ENCODE results near the gene PTGER1. TPM values are rescaled to one million over a fixed set of nuclear protein-coding genes. Genes with fewer than 3 reads are reported as not detected.

PTGER1 gene
- total and polyA plus RNA-seq, 2 of the 13 experiments (the other 11 are each of a cell fraction or from before 2014, with no cell fraction given) = 0.13 TPM; not detected in 1

DNA sequence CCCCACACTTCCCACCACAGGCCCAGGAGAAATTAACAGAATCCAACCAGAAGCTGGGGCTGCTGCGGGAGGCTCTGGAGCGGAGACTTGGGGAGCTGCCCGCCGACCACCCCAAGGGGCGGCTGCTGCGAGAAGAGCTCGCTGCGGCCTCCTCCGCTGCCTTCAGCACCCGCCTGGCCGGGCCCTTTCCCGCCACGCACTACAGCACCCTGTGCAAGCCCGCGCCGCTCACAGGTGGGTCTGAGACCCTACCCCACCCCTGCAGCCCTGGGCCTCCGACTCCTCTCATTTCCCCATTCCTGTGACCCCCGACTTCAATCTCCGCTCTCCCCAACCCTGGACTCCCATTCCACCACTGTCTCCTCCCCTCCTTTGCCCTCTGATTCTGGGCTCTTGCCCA is 24.3 kb downstream of the PTGER1 start (continued):
- TF ChIP-seq, protein P1, sequence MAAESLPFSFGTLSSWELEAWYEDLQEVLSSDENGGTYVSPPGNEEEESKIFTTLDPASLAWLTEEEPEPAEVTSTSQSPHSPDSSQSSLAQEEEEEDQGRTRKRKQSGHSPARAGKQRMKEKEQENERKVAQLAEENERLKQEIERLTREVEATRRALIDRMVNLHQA (CRISPR knock-in tag; IDR thresholded peaks at IDR 0.05) = no peak
- TF ChIP-seq ZNF337 (CRISPR knock-in tag; IDR thresholded peaks at IDR 0.05; ENCODE audit: borderline replicate concordance, low read depth) = no peak
- TF ChIP-seq DR1 (CRISPR knock-in tag; IDR thresholded peaks at IDR 0.05) = no peak
- TF ChIP-seq, protein P2, sequence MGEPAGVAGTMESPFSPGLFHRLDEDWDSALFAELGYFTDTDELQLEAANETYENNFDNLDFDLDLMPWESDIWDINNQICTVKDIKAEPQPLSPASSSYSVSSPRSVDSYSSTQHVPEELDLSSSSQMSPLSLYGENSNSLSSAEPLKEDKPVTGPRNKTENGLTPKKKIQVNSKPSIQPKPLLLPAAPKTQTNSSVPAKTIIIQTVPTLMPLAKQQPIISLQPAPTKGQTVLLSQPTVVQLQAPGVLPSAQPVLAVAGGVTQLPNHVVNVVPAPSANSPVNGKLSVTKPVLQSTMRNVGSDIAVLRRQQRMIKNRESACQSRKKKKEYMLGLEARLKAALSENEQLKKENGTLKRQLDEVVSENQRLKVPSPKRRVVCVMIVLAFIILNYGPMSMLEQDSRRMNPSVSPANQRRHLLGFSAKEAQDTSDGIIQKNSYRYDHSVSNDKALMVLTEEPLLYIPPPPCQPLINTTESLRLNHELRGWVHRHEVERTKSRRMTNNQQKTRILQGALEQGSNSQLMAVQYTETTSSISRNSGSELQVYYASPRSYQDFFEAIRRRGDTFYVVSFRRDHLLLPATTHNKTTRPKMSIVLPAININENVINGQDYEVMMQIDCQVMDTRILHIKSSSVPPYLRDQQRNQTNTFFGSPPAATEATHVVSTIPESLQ (CRISPR knock-in tag; conservative IDR thresholded peaks at IDR 0.05) = no peak
- no peak for TF ChIP-seq MBD4 (IDR thresholded peaks at IDR 0.05; ENCODE audit: borderline replicate concordance, low read length)
- TF ChIP-seq, protein P3, sequence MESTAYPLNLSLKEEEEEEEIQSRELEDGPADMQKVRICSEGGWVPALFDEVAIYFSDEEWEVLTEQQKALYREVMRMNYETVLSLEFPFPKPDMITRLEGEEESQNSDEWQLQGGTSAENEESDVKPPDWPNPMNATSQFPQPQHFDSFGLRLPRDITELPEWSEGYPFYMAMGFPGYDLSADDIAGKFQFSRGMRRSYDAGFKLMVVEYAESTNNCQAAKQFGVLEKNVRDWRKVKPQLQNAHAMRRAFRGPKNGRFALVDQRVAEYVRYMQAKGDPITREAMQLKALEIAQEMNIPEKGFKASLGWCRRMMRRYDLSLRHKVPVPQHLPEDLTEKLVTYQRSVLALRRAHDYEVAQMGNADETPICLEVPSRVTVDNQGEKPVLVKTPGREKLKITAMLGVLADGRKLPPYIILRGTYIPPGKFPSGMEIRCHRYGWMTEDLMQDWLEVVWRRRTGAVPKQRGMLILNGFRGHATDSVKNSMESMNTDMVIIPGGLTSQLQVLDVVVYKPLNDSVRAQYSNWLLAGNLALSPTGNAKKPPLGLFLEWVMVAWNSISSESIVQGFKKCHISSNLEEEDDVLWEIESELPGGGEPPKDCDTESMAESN (CRISPR knock-in tag; conservative IDR thresholded peaks at IDR 0.05) = no peak
- TF ChIP-seq ZNF367 (CRISPR knock-in tag; IDR thresholded peaks at IDR 0.05; ENCODE audit: borderline replicate concordance) = no peak

DNA sequence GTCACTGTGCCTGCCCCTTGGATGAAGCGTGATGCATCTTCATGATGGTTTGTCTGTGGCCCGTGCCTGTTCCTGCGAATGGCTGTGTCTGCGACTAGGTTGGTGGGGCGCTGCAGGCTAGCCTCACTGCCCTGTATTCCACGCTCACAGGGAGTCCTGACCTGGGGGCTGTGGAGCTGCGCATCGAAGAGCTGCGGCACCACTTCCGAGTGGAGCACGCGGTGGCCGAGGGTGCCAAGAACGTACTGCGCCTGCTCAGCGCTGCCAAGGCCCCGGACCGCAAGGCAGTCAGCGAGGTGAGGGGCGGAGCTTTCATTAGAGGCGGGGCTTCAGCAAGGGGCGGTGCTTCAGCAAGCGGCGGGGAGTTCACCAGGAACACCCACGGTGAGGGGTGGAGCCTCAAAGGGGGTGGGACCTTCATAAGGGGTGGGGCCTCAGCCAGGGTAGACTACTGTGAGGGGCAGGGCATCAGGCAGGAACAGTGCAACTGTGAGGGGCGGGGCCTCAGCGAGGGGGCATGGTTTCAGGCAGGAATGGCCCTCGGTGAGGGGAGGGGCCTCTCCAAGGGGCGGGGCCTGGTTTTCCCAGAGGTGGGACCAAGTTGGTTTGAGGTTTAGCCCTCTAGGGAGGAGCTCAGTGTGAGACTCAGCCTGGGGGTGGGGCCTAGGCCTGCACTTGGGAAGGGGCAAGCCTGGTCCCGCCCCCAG is 24.8 kb downstream of the PTGER1 start:
- H3K9ac ChIP-seq (ENCODE audit: insufficient read depth, low read depth, low read length) = no peak overlapping the region
- ChIA-PET POLR2A (no interaction called here), CTCF (ENCODE audit: low intra/inter-chr PET ratio, low total read pairs) (no interaction called here)
- in situ Hi-C loops (cut with HindIII; ENCODE audit: extremely low pct_ligation_motif_present, low pct_unique_long_range_greater_than_20kb) = no loop called here
- no peak overlapping the region for H3K4me3 ChIP-seq (replicated peaks in 1 of 3; ENCODE audit: insufficient read depth in 1 of 3, low read depth in 2 of 3, low read length in 3 of 3)
- H3K4me2 ChIP-seq (ENCODE audit: low read depth, low read length) = no peak overlapping the region
- no peaks in the 10 kb centered on the region for H3K9me3 ChIP-seq (ENCODE audit: low read length)
- no peak for FAIRE-seq
- H3K4me1 ChIP-seq (ENCODE audit: insufficient read depth, low read length) = no peaks in the 10 kb centered on the region
- H3K36me3 ChIP-seq (replicated peaks in 1 of 2; ENCODE audit: control insufficient read depth in 1 of 2, insufficient read depth in 2 of 2, low read length in 2 of 2) = peaks cover 9 to 47% of the 10 kb centered on the region in 2 experiments; a peak in 4 of 5 replicates
- intact Hi-C loops (cut with micrococcal nuclease; ENCODE audit: unreplicated experiment) = no loop called here
- no peaks in the 10 kb centered on the region for H3K79me2 ChIP-seq (ENCODE audit: insufficient read depth, low read length)
- no peaks in the 10 kb centered on the region for H4K20me1 ChIP-seq (ENCODE audit: insufficient read depth, low read length)
- H3K27ac ChIP-seq (ENCODE audit: extremely low read length, insufficient read depth, low read length) = no peak overlapping the region
- H3K27me3 ChIP-seq (ENCODE audit: control insufficient read depth in 1 of 2, insufficient read depth in 2 of 2, low read length in 2 of 2) = no peaks in the 10 kb centered on the region
- ATAC-seq = peak; percentile 82
- WGBS (ENCODE audit: low lambda C conversion rate) = 92% methylated on average over 22 of the region's 30 CpGs
- peak; percentile 33 for DNase-seq (ENCODE audit: low spot score)
- no peak overlapping the region for H2AFZ ChIP-seq (ENCODE audit: low read length)
- no peak for TF ChIP-seq SP1 (IDR thresholded peaks at IDR 0.05)
- TF ChIP-seq SP1 (CRISPR knock-in tag; IDR thresholded peaks at IDR 0.05) = peak; percentile 20; the same call in 1 of the 2 replicates
- no peak for TF ChIP-seq ZNF891 (CRISPR knock-in tag; IDR thresholded peaks at IDR 0.05)
- no TSS peak for BruUV-seq (replicated peaks)
